ENCODE measurements around the gene SPEF1.

The SPEF1 gene

GRCh38 chr20:3732327-3733118, 48.7 kb downstream of the SPEF1 start, which contains the start of gene HSPA12B:
Gene HSPA12B, plus strand, starts transcription at chr20:3732685. Its CDS starts 5,990 bp downstream, at chr20:3738675.
- no peak for DNase-seq (ENCODE audit: low read depth in 1 of 2, low spot score in 1 of 2)

- no peak for DNase-seq (ENCODE audit: low read depth in 1 of 2, low spot score in 1 of 2)
These were observed 49.3 kb downstream of the SPEF1 start for GRCh38 chr20:3731944-3732326.

GRCh38 chr20:3730803-3731672, 50.2 kb downstream of the SPEF1 start:
- DNase-seq (ENCODE audit: low read depth in 1 of 2, low spot score in 1 of 2), result no peak

- DNase-seq (ENCODE audit: low read depth in 1 of 2, low spot score in 1 of 2), result no peak
These were observed 51.3 kb downstream of the SPEF1 start for GRCh38 chr20:3729811-3730540.

- DNase-seq (ENCODE audit: low read depth in 1 of 2, low spot score in 1 of 2), result no peak
These were observed 51.9 kb downstream of the SPEF1 start for GRCh38 chr20:3729378-3729777.

- DNase-seq (ENCODE audit: low read depth in 1 of 2, low spot score in 1 of 2), result no peak
These were observed 52.4 kb downstream of the SPEF1 start for GRCh38 chr20:3728876-3729275.

- no peak for DNase-seq (ENCODE audit: low read depth in 1 of 2, low spot score in 1 of 2)
These were observed 52.9 kb downstream of the SPEF1 start for GRCh38 chr20:3728354-3728753.

Data from activated CD4-positive, alpha-beta T cell treated with anti-CD3 and anti-CD28 coated beads, Interleukin-2, amount 50 U/mL, for 24 hours (primary cell).